Right kidney (tissue), 1 donor: Measurements from ENCODE around the gene SYT17.

ENCODE experiments used
- DNase-seq: peaks from one replicate; pipeline ENCODE4 v3.0.0-alpha.2; 2016

The SYT17 gene

GRCh38 chr16:19212059-19212458, 44.0 kb downstream of the SYT17 start:
- DNase-seq: no peak

- no peak for DNase-seq
Observed at GRCh38 chr16:19213885-19214284, 45.8 kb downstream of the SYT17 start.

- DNase-seq: no peak
Observed at GRCh38 chr16:19215705-19216104, 47.7 kb downstream of the SYT17 start.

GRCh38 chr16:19218581-19218980, 50.5 kb downstream of the SYT17 start:
- DNase-seq: no peak

- DNase-seq: no peak
Observed at GRCh38 chr16:19219836-19220235, 51.8 kb downstream of the SYT17 start.

GRCh38 chr16:19223235-19224170, 55.5 kb downstream of the SYT17 start:
- no peak for DNase-seq

- DNase-seq: no peak
Observed at GRCh38 chr16:19225651-19226050, 57.6 kb downstream of the SYT17 start.

GRCh38 chr16:19227643-19228042, 59.6 kb downstream of the SYT17 start:
- no peak for DNase-seq

- DNase-seq: no peak
Observed at GRCh38 chr16:19228052-19228451, 60.0 kb downstream of the SYT17 start.

- no peak for DNase-seq
Observed at GRCh38 chr16:19228575-19228974, 60.5 kb downstream of the SYT17 start.

GRCh38 chr16:19230575-19230974, 62.5 kb downstream of the SYT17 start:
- no peak for DNase-seq

- no peak for DNase-seq
Observed at GRCh38 chr16:19231881-19232280, 63.8 kb downstream of the SYT17 start.

GRCh38 chr16:19232988-19233387, 64.9 kb downstream of the SYT17 start:
- DNase-seq: no peak

GRCh38 chr16:19235478-19235877, 67.4 kb downstream of the SYT17 start:
- no peak for DNase-seq

GRCh38 chr16:19235886-19236285, 67.8 kb downstream of the SYT17 start:
- no peak for DNase-seq

- DNase-seq: no peak
Observed at GRCh38 chr16:19236561-19237209, 68.6 kb downstream of the SYT17 start.

- DNase-seq: no peak
Observed at GRCh38 chr16:19238406-19238805, 70.4 kb downstream of the SYT17 start.

GRCh38 chr16:19239511-19240155, 71.6 kb downstream of the SYT17 start:
- DNase-seq: no peak

- no peak for DNase-seq
Observed at GRCh38 chr16:19240494-19240893, 72.5 kb downstream of the SYT17 start.

- no peak for DNase-seq
Observed at GRCh38 chr16:19241512-19241911, 73.5 kb downstream of the SYT17 start.

GRCh38 chr16:19242186-19242585, 74.1 kb downstream of the SYT17 start:
- DNase-seq: no peak

- DNase-seq: no peak
Observed at GRCh38 chr16:19242987-19243575, 75.0 kb downstream of the SYT17 start.
